Fibroblast of lung (primary cell): ENCODE results near the gene CACNA1H. TPM values are rescaled to one million over a fixed set of nuclear protein-coding genes. Genes with fewer than 3 reads are reported as not detected.

Experiments used
- DNase-seq, 2 donors: peaks; one replicate each; pipeline versions ENCODE4 v3.0.0 to v3.0.0-alpha.2; 2010; ENCODE audit warnings: low read depth in 2 of 2
- H2AFZ ChIP-seq: 2 replicates; pipeline ENCODE4 v1.5.1; 2012; ENCODE audit warnings: low read length, control low read depth, inconsistent platforms
- H3K27ac ChIP-seq: 2 replicates; pipeline ENCODE4 v1.5.1; 2011; ENCODE audit warnings: low read length, control low read depth; ENCODE audit not compliant: insufficient read depth
- H3K27me3 ChIP-seq: 2 replicates; pipeline ENCODE4 v1.5.1; 2011; ENCODE audit warnings: mild to moderate bottlenecking, low read length; ENCODE audit not compliant: control insufficient read depth, insufficient read depth
- H3K36me3 ChIP-seq: 2 replicates; pipeline ENCODE4 v1.5.1; 2011; ENCODE audit warnings: low read length; ENCODE audit not compliant: control insufficient read depth, insufficient read depth
- H3K4me1 ChIP-seq: 2 replicates; pipeline ENCODE4 v1.5.1; 2011; ENCODE audit warnings: low read length; ENCODE audit not compliant: control insufficient read depth, insufficient read depth; ENCODE audit errors: extremely low read depth
- H3K4me2 ChIP-seq: 2 replicates; pipeline ENCODE4 v1.5.1; 2011; ENCODE audit warnings: low read length, control low read depth; ENCODE audit not compliant: insufficient read depth; ENCODE audit errors: extremely low read depth
- H3K4me3 ChIP-seq, 4 experiments: fragments of 200-600 bp in 1 of 4; sonication (generic) in 1 of 4; replicated peaks in 1 of 4; 2 replicates each; pipeline ENCODE4 v1.5.1; 2011 to 2016; ENCODE audit warnings: low read length in 4 of 4, low read depth in 3 of 4, mild to moderate bottlenecking in 3 of 4, control low read depth in 2 of 4, inconsistent platforms in 1 of 4, mixed read lengths in 1 of 4; ENCODE audit not compliant: insufficient read depth in 1 of 4; ENCODE audit errors: control extremely low read depth in 1 of 4
- H3K79me2 ChIP-seq: 2 replicates; pipeline ENCODE4 v1.5.1; 2012; ENCODE audit warnings: mild to moderate bottlenecking, low read length, inconsistent platforms; ENCODE audit not compliant: control insufficient read depth, insufficient read depth
- H3K9ac ChIP-seq: 2 replicates; pipeline ENCODE4 v1.5.1; 2011; ENCODE audit warnings: mild to moderate bottlenecking, low read length, control low read depth; ENCODE audit not compliant: insufficient read depth
- H3K9me3 ChIP-seq: 2 replicates; pipeline ENCODE4 v1.5.1; 2012; ENCODE audit warnings: low read depth, low read length; ENCODE audit not compliant: control insufficient read depth, insufficient read depth
- H4K20me1 ChIP-seq: 2 replicates; pipeline ENCODE4 v1.5.1; 2011; ENCODE audit warnings: low read length; ENCODE audit not compliant: control insufficient read depth, insufficient read depth; ENCODE audit errors: extremely low read depth
- CTCF ChIP-seq, 2 donors: IDR thresholded peaks in 1 of 2; conservative IDR thresholded peaks in 1 of 2; 1 replicate in 1 of 2; 2 replicates in 1 of 2; pipeline ENCODE4 v1.5.1; 2011 to 2012; ENCODE audit warnings: low read length in 2 of 2, control low read depth in 1 of 2, inconsistent platforms in 1 of 2, low read depth in 1 of 2, mild to moderate bottlenecking in 1 of 2
- EZH2 ChIP-seq: IDR thresholded peaks from 2 replicates; pipeline ENCODE4 v1.5.1; 2012; ENCODE audit warnings: low read length, control low read depth, mild to moderate bottlenecking; ENCODE audit errors: missing control alignments
- polyA plus RNA-seq, 2 donors: library from polyadenylated mRNA; depleted of rRNA in 1 of 2; stranded (reverse) in 1 of 2; unstranded in 1 of 2; fragments of >200 nt; gene quantifications; 2 replicates each; pipeline ENCODE4 v1.2.1, GENCODE V29; 2011 to 2012; ENCODE audit warnings: missing spikeins in 1 of 2
- total RNA-seq: library from RNA; depleted of rRNA; stranded (reverse); fragments of >200 nt; gene quantifications from 2 replicates; pipeline ENCODE4 v1.2.1, GENCODE V29; 2014

Gene CACNA1H
- total and polyA plus RNA-seq, 2 donors (not counting 1 experiment from before 2014, with no cell fraction given) = 1.2 to 10.5 TPM

- H3K27ac ChIP-seq = no peak overlapping the region
- no peaks in the 10 kb centered on the region for H3K36me3 ChIP-seq
- no peak overlapping the region for H3K4me2 ChIP-seq
- H3K27me3 ChIP-seq = no peaks in the 10 kb centered on the region
- H3K9me3 ChIP-seq = no peaks in the 10 kb centered on the region
- no peak for DNase-seq
- no peaks in the 10 kb centered on the region for H4K20me1 ChIP-seq
- no peaks in the 10 kb centered on the region for H3K4me1 ChIP-seq
- no peak overlapping the region for H2AFZ ChIP-seq
- H3K9ac ChIP-seq = no peak overlapping the region
- TF ChIP-seq CTCF (conservative IDR thresholded peaks at IDR 0.05 in 1 of 2, IDR thresholded peaks at IDR 0.05 in 1 of 2; ENCODE audit: low read depth in 1 of 2, low read length in 2 of 2) (no peak), EZH2 (no peak)
- H3K79me2 ChIP-seq = no peaks in the 10 kb centered on the region
- no peak overlapping the region for H3K4me3 ChIP-seq
Observed at GRCh38 chr16:1121601-1122397, 31.1 kb upstream of the CACNA1H start.

- Histone ChIP-seq H3K9me3 (no peaks in the 10 kb centered on the region), H3K4me3 (no peak overlapping the region), H3K9ac (no peak overlapping the region), H3K79me2 (no peaks in the 10 kb centered on the region), H3K36me3 (no peaks in the 10 kb centered on the region), H4K20me1 (no peaks in the 10 kb centered on the region), H2AFZ (no peak overlapping the region), H3K27ac (no peak overlapping the region), H3K27me3 (no peaks in the 10 kb centered on the region), H3K4me1 (no peaks in the 10 kb centered on the region), H3K4me2 (no peak overlapping the region)
- no peak for DNase-seq
- TF ChIP-seq EZH2 (no peak), CTCF (conservative IDR thresholded peaks at IDR 0.05 in 1 of 2, IDR thresholded peaks at IDR 0.05 in 1 of 2; ENCODE audit: low read depth in 1 of 2, low read length in 2 of 2) (no peak)
Observed at GRCh38 chr16:1122398-1122765, 30.5 kb upstream of the CACNA1H start.

GRCh38 chr16:1123525-1124230, 29.2 kb upstream of the CACNA1H start:
- H4K20me1 ChIP-seq = no peaks in the 10 kb centered on the region
- H3K27ac ChIP-seq = no peak overlapping the region
- H3K9me3 ChIP-seq = no peaks in the 10 kb centered on the region
- no peak for DNase-seq
- no peak overlapping the region for H3K4me2 ChIP-seq
- H3K4me3 ChIP-seq = no peak overlapping the region
- H3K36me3 ChIP-seq = no peaks in the 10 kb centered on the region
- no peak for TF ChIP-seq CTCF (conservative IDR thresholded peaks at IDR 0.05 in 1 of 2, IDR thresholded peaks at IDR 0.05 in 1 of 2; ENCODE audit: low read depth in 1 of 2, low read length in 2 of 2)
- no peak for TF ChIP-seq EZH2
- H3K79me2 ChIP-seq = no peaks in the 10 kb centered on the region
- H2AFZ ChIP-seq = no peak overlapping the region
- H3K4me1 ChIP-seq = no peaks in the 10 kb centered on the region
- H3K9ac ChIP-seq = no peak overlapping the region
- no peaks in the 10 kb centered on the region for H3K27me3 ChIP-seq
